Measurements from ENCODE around the gene HDAC9. TPM values are rescaled to one million over a fixed set of nuclear protein-coding genes. Genes with fewer than 3 reads are reported as not detected.

Gene HDAC9
- polyA plus RNA-seq, 1 of the 3 experiments (the other 2 are of a cell fraction) = 11.6 TPM

DNA sequence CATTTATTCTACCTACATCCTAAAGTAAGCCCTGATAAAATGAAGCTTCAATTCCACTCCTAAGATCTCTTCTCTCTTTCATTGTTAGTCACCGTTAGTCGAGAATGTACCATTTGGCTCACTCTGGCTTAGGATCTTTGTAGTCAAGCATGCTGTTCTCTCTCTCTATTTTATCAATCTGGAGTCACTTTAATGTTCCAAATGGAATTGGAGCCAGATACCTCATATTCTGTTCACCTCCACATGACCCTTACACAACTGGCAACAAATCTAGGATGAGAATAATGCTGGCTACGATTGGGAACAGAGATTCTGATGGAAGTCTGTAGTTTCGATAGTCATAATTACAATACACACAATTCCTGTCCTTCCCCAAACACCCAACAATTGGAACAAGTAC lies 408.1 kb downstream of the HDAC9 start:
- 81% methylated on average over 4 of the region's 4 CpGs for WGBS (ENCODE audit: low lambda C conversion rate)
- no peak for DNase-seq

GRCh38 chr7:18905316-18905943 lies 409.9 kb downstream of the HDAC9 start:
- Histone ChIP-seq H3K79me2 (ENCODE audit: insufficient read depth) (no peaks in the 10 kb centered on the region), H3K9me3 (peaks cover 1% of the 10 kb centered on the region; the same call in 1 of the 2 replicates), H3K27me3 (ENCODE audit: insufficient read depth) (no peaks in the 10 kb centered on the region), H4K20me1 (ENCODE audit: insufficient read depth) (no peaks in the 10 kb centered on the region), H3K4me1 (ENCODE audit: control insufficient read depth in 1 of 2, insufficient read depth in 2 of 2, low read depth in 1 of 2, low read length in 1 of 2) (peaks cover 0 to 13% of the 10 kb centered on the region in 2 experiments; a peak in 2 of 4 replicates), H3K9ac (no peak overlapping the region), H3K36me3 (replicated peaks in 1 of 2; ENCODE audit: control insufficient read depth in 1 of 2, insufficient read depth in 2 of 2, low read length in 1 of 2) (no peaks in the 10 kb centered on the region), H3K27ac (ENCODE audit: low read depth in 2 of 2, low read length in 1 of 2) (no peak overlapping the region), H2AFZ (ENCODE audit: low read depth) (no peak overlapping the region), H3K9me2 (no peaks in the 10 kb centered on the region), H3F3A (replicated peaks; ENCODE audit: insufficient read depth) (no peaks in the 10 kb centered on the region), H3K4me3 (ENCODE audit: low read depth in 2 of 2, low read length in 1 of 2) (no peak overlapping the region), H3K4me2 (no peak overlapping the region)
- POLR2A ChIA-PET = no interaction called here
- TF ChIP-seq TAF1 (IDR thresholded peaks at IDR 0.05; ENCODE audit: borderline replicate concordance, low read depth, low read length) (no peak), RCOR1 (IDR thresholded peaks at IDR 0.05; ENCODE audit: low read length) (no peak), CTCF (IDR thresholded peaks at IDR 0.05) (no peak)
- 96% methylated on average over 2 of the region's 2 CpGs for WGBS (ENCODE audit: low lambda C conversion rate)
- CTCF ChIA-PET = no interaction called here
- no peak for DNase-seq

More for the DNA sequence above, 408.1 kb downstream of the HDAC9 start:
- Histone ChIP-seq H3K4me1 (ENCODE audit: control insufficient read depth in 1 of 2, insufficient read depth in 2 of 2, low read depth in 1 of 2, low read length in 1 of 2) (peaks cover 0 to 19% of the 10 kb centered on the region in 2 experiments; a peak in 2 of 4 replicates), H4K20me1 (ENCODE audit: insufficient read depth) (no peaks in the 10 kb centered on the region), H3K27ac (ENCODE audit: low read depth in 2 of 2, low read length in 1 of 2) (peak overlapping the region in 1 of 2 experiments; percentile 60; a peak in 2 of 4 replicates), H3K9ac (no peak overlapping the region), H3K4me2 (no peak overlapping the region), H3K27me3 (ENCODE audit: insufficient read depth) (no peaks in the 10 kb centered on the region), H3K9me3 (no peaks in the 10 kb centered on the region; the same call in 1 of the 2 replicates), H3K4me3 (ENCODE audit: low read depth in 2 of 2, low read length in 1 of 2) (no peak overlapping the region), H3K36me3 (replicated peaks in 1 of 2; ENCODE audit: control insufficient read depth in 1 of 2, insufficient read depth in 2 of 2, low read length in 1 of 2) (no peaks in the 10 kb centered on the region), H2AFZ (ENCODE audit: low read depth) (no peak overlapping the region), H3F3A (replicated peaks; ENCODE audit: insufficient read depth) (no peaks in the 10 kb centered on the region), H3K9me2 (no peaks in the 10 kb centered on the region), H3K79me2 (ENCODE audit: insufficient read depth) (no peaks in the 10 kb centered on the region)
- TF ChIP-seq SIN3A (IDR thresholded peaks at IDR 0.05; ENCODE audit: borderline replicate concordance, low read depth, low read length) = no peak
- no peak for TF ChIP-seq MXI1 (IDR thresholded peaks at IDR 0.05; ENCODE audit: low read depth, low read length)
- no peak for TF ChIP-seq FOSL2 (IDR thresholded peaks at IDR 0.05; ENCODE audit: borderline replicate concordance, low read depth)
- no peak for TF ChIP-seq MEF2A (IDR thresholded peaks at IDR 0.05; ENCODE audit: borderline replicate concordance, low read depth)
- TF ChIP-seq RXRA (IDR thresholded peaks at IDR 0.05; ENCODE audit: borderline replicate concordance, low read depth) = no peak
- no peak for TF ChIP-seq CTCF (IDR thresholded peaks at IDR 0.05)
- TF ChIP-seq SMC3 (IDR thresholded peaks at IDR 0.05; ENCODE audit: low read depth, low read length) = no peak
- no peak for TF ChIP-seq YY1 (IDR thresholded peaks at IDR 0.05; ENCODE audit: low read depth)
- TF ChIP-seq ELF1 (IDR thresholded peaks at IDR 0.05) = no peak
- no peak for TF ChIP-seq FOXJ3 (CRISPR knock-in tag; IDR thresholded peaks at IDR 0.05)
- CTCF ChIA-PET = interaction anchor here (0.6 to 0.9 kb wide), 2 partner anchors 13 kb away, joined by 3 read pairs; no protein-coding TSS in a partner anchor
- POLR2A ChIA-PET = no interaction called here

All from SK-N-SH (cell line).